HEK293T (cell line): ENCODE data around the gene PELI2.

ENCODE experiments used
- BHLHE40 ChIP-seq: fragments of 450-650 bp; IDR thresholded peaks from 2 replicates; pipeline ENCODE4 v1.6.1; 2016; ENCODE audit warnings: mild to moderate bottlenecking, moderate library complexity, borderline replicate concordance
- FOXA1 ChIP-seq: fragments of 450-650 bp; IDR thresholded peaks from 2 replicates; pipeline ENCODE4 v1.6.1; 2016; ENCODE audit warnings: mild to moderate bottlenecking
- FOXM1 ChIP-seq: fragments of 450-650 bp; IDR thresholded peaks from 2 replicates; pipeline ENCODE4 v1.6.1; 2017; ENCODE audit warnings: mild to moderate bottlenecking, borderline replicate concordance
- HDGF ChIP-seq: fragments of 450-650 bp; IDR thresholded peaks from 2 replicates; pipeline ENCODE4 v1.6.1; 2017; ENCODE audit warnings: antibody characterized with exemption, borderline replicate concordance
- TARDBP ChIP-seq: fragments of 450-650 bp; IDR thresholded peaks from 2 replicates; pipeline ENCODE4 v1.6.1; 2016

DNA sequence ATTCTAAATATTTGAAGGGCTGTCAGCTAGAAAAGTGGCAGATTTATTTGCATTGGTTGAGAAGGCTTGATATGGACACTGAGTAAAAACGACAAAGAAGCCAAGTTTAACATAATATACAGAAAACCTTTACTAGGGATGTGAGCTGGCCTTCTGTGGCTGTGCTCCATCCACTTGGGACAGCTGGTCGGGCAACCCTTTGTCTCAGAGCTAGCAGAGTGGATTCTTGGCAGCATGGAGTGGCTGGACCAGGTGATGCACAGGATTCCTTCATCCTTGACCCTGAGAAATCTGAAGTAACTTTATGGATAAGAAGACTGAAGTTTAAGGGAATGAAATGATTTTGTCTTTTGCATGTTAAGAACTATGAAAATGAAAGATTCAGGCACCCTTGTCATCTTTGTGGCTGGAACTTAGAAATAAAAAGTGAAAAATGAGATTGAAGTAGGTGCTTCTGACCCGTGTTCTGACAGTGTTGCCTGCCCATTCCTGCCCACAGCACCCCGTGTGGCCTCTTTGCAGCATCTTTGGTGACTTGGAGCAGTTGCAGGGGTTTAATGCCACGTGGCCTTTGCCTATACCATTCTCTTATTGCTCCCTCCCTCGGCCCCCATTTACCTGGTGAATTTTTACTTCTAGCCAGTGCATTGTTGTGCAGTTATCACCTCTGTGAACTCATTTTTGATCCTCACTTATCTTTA lies 32.6 kb downstream of the PELI2 start:
- no peak for TF ChIP-seq FOXM1
- TF ChIP-seq HDGF = no peak
- no peak for TF ChIP-seq FOXA1
- TF ChIP-seq TARDBP = no peak
- TF ChIP-seq BHLHE40 = no peak
